COLO668 (cell line): ENCODE measurements around the gene ZNF208.
"Not testable (repeated sequence)": the region's sequence is repeated elsewhere in the genome, so short reads cannot be mapped to it uniquely, and the experiment has no call there.

Experiments
- DNase-seq: peaks from one replicate; lab custom pipeline; 2025; ENCODE audit not compliant: unreplicated experiment; lab: John Stamatoyannopoulos, UW

Gene ZNF208

GRCh38 chr19:21885516-21885915 is 125.2 kb downstream of the ZNF208 start:
- DNase-seq = not testable (repeated sequence)

GRCh38 chr19:21884786-21885185 is 126.0 kb downstream of the ZNF208 start:
- not testable (repeated sequence) for DNase-seq

GRCh38 chr19:21883516-21883915 is 127.2 kb downstream of the ZNF208 start:
- DNase-seq = no peak
